Keratinocyte (primary cell): ENCODE data around the gene S1PR4. TPM values are rescaled to one million over a fixed set of nuclear protein-coding genes. Genes with fewer than 3 reads are reported as not detected.

Experiments used
- DNase-seq: peaks from one replicate; pipeline ENCODE4 v3.0.0-alpha.2; 2011; ENCODE audit warnings: low read depth, missing footprints, low spot score
- FAIRE-seq: peaks from 2 replicates; lab custom pipeline; 2011; peaks lifted over from hg19 to GRCh38; lab: Jason Lieb, UNC
- H2AFZ ChIP-seq: 2 replicates; pipeline ENCODE4 v1.6.0; 2012; ENCODE audit warnings: low read length, control low read depth, inconsistent platforms; ENCODE audit not compliant: control insufficient read depth
- H3K27ac ChIP-seq: 2 replicates; pipeline ENCODE4 v1.5.1; 2011; ENCODE audit warnings: low read length; ENCODE audit not compliant: control insufficient read depth, insufficient read depth
- H3K27me3 ChIP-seq: 3 replicates; pipeline ENCODE4 v1.6.0; 2011; ENCODE audit warnings: low read length; ENCODE audit not compliant: control insufficient read depth, insufficient read depth; ENCODE audit errors: extremely low read depth
- H3K36me3 ChIP-seq, 2 experiments: 2 replicates in 1 of 2; 3 replicates in 1 of 2; pipeline ENCODE4 v1.5.1; 2011; ENCODE audit warnings: low read length in 2 of 2, mild to moderate bottlenecking in 1 of 2; ENCODE audit not compliant: control insufficient read depth in 2 of 2, insufficient read depth in 2 of 2; ENCODE audit errors: extremely low read depth in 1 of 2
- H3K4me1 ChIP-seq: 3 replicates; pipeline ENCODE4 v1.5.1; 2011; ENCODE audit warnings: low read length; ENCODE audit not compliant: control insufficient read depth, insufficient read depth; ENCODE audit errors: extremely low read depth
- H3K4me2 ChIP-seq: 3 replicates; pipeline ENCODE4 v1.6.0; 2011; ENCODE audit warnings: low read depth, low read length; ENCODE audit not compliant: control insufficient read depth, insufficient read depth; ENCODE audit errors: extremely low read depth
- H3K4me3 ChIP-seq, 3 experiments: fragments of 200-600 bp in 1 of 3; sonication (generic) in 1 of 3; 2 replicates in 2 of 3; 3 replicates in 1 of 3; pipeline ENCODE4 v1.5.1; 2011 to 2016; ENCODE audit warnings: low read length in 3 of 3, mild to moderate bottlenecking in 3 of 3, control low read depth in 2 of 3, inconsistent platforms in 1 of 3, low read depth in 1 of 3, mixed read lengths in 1 of 3, mixed run types in 1 of 3, moderate library complexity in 1 of 3; ENCODE audit not compliant: control insufficient read depth in 2 of 3, insufficient read depth in 2 of 3; ENCODE audit errors: extremely low read depth in 1 of 3
- H3K79me2 ChIP-seq: 2 replicates; pipeline ENCODE4 v1.6.0; 2012; ENCODE audit warnings: low read length; ENCODE audit not compliant: control insufficient read depth, insufficient read depth
- H3K9ac ChIP-seq: 3 replicates; pipeline ENCODE4 v1.6.0; 2011; ENCODE audit warnings: low read length; ENCODE audit not compliant: control insufficient read depth, insufficient read depth; ENCODE audit errors: extremely low read depth
- H3K9me1 ChIP-seq: 3 replicates; pipeline ENCODE4 v1.6.0; 2011; ENCODE audit warnings: low read length; ENCODE audit not compliant: control insufficient read depth, insufficient read depth; ENCODE audit errors: extremely low read depth
- H3K9me3 ChIP-seq: 2 replicates; pipeline ENCODE4 v1.5.1; 2012; ENCODE audit warnings: low read depth, low read length; ENCODE audit not compliant: control insufficient read depth
- H4K20me1 ChIP-seq: 3 replicates; pipeline ENCODE4 v1.6.0; 2011; ENCODE audit warnings: low read length; ENCODE audit not compliant: control insufficient read depth, insufficient read depth; ENCODE audit errors: extremely low read depth
- CTCF ChIP-seq, 3 experiments: IDR thresholded peaks in 1 of 3; conservative IDR thresholded peaks in 1 of 3; optimal IDR thresholded peaks in 1 of 3; 2 replicates in 2 of 3; 3 replicates in 1 of 3; pipeline versions ENCODE3 to v1.5.1; 2011; ENCODE audit warnings: low read length in 3 of 3, mild to moderate bottlenecking in 3 of 3, moderate library complexity in 2 of 3, control low read depth in 1 of 3, inconsistent platforms in 1 of 3; ENCODE audit not compliant: insufficient read depth in 2 of 3; ENCODE audit errors: extremely low read depth in 1 of 3
- EZH2 ChIP-seq: IDR thresholded peaks from one replicate; pipeline ENCODE4 v1.6.1; 2012; ENCODE audit warnings: inconsistent platforms, mild to moderate bottlenecking, low read length, moderate library complexity
- dilution Hi-C: fragments of 300-500 bp; cut with MboI; formaldehyde crosslinking; loops from one replicate; pipeline ENCODE4 v1.7.0; 2020; ENCODE audit warnings: low sequenced_read_pairs; ENCODE audit not compliant: extremely low pct_ligation_motif_present
- polyA plus RNA-seq, 5 experiments: library from polyadenylated mRNA; depleted of rRNA in 3 of 5; stranded (reverse) in 3 of 5; stranded (forward) in 1 of 5; unstranded in 1 of 5; fragments of >200 nt; gene quantifications; 1 replicate in 1 of 5; 2 replicates in 3 of 5; 3 replicates in 1 of 5; pipeline versions ENCODE4 v1.2.1 to v1.2.3, GENCODE V29; 2011 to 2012; ENCODE audit warnings: missing spikeins in 2 of 5, low read depth in 1 of 5, low replicate concordance in 1 of 5

The S1PR4 gene
- polyA plus RNA-seq, 1 donor (not counting 4 experiments of a cell fraction or from before 2014, with no cell fraction given), result 0.08 TPM

GRCh38 chr19:3203805-3204645 lies 25.5 kb downstream of the S1PR4 start:
- dilution Hi-C loops, result no loop called here
- DNase-seq, result no peak
- no peak overlapping the region for H3K4me2 ChIP-seq
- no peaks in the 10 kb centered on the region for H3K9me1 ChIP-seq
- no peak overlapping the region for H3K27ac ChIP-seq
- H3K79me2 ChIP-seq, result no peaks in the 10 kb centered on the region
- H3K4me3 ChIP-seq, result no peak overlapping the region
- no peaks in the 10 kb centered on the region for H3K4me1 ChIP-seq
- no peaks in the 10 kb centered on the region for H3K9me3 ChIP-seq
- H3K36me3 ChIP-seq, result peaks cover 25 to 28% of the 10 kb centered on the region in 2 experiments
- no peaks in the 10 kb centered on the region for H4K20me1 ChIP-seq
- FAIRE-seq, result no peak
- H3K9ac ChIP-seq, result no peak overlapping the region
- TF ChIP-seq CTCF (optimal IDR thresholded peaks at IDR 0.05 in 1 of 3, IDR thresholded peaks at IDR 0.05 in 1 of 3, conservative IDR thresholded peaks at IDR 0.05 in 1 of 3; ENCODE audit: extremely low read depth in 1 of 3, insufficient read depth in 2 of 3, low read length in 3 of 3) (no peak), EZH2 (no peak)
- no peaks in the 10 kb centered on the region for H3K27me3 ChIP-seq
- no peak overlapping the region for H2AFZ ChIP-seq

- dilution Hi-C loops, result no loop called here
- FAIRE-seq (no peak), DNase-seq (no peak)
- Histone ChIP-seq H3K27me3 (no peaks in the 10 kb centered on the region), H3K9ac (no peak overlapping the region), H3K9me1 (no peaks in the 10 kb centered on the region), H4K20me1 (peaks cover under 1% of the 10 kb centered on the region), H3K9me3 (no peaks in the 10 kb centered on the region), H3K4me2 (no peak overlapping the region), H2AFZ (no peak overlapping the region), H3K79me2 (no peaks in the 10 kb centered on the region), H3K27ac (no peak overlapping the region), H3K4me1 (no peaks in the 10 kb centered on the region), H3K4me3 (no peak overlapping the region), H3K36me3 (peaks cover 28 to 30% of the 10 kb centered on the region in 2 experiments)
- TF ChIP-seq EZH2 (no peak), CTCF (optimal IDR thresholded peaks at IDR 0.05 in 1 of 3, IDR thresholded peaks at IDR 0.05 in 1 of 3, conservative IDR thresholded peaks at IDR 0.05 in 1 of 3; ENCODE audit: extremely low read depth in 1 of 3, insufficient read depth in 2 of 3, low read length in 3 of 3) (no peak)
Measured at GRCh38 chr19:3204646-3205275, 26.2 kb downstream of the S1PR4 start.
